Uterus (tissue), 4 donors: Measurements from ENCODE around the gene CCNF. TPM values are rescaled to one million over a fixed set of nuclear protein-coding genes. Genes with fewer than 3 reads are reported as not detected.
"Not testable (repeated sequence)": the region's sequence is repeated elsewhere in the genome, so short reads cannot be mapped to it uniquely, and the experiment has no call there.

Source experiments
- DNase-seq, 2 donors: peaks; one replicate each; pipeline ENCODE4 v3.0.0-alpha.2; 2019 to 2020
- H3K27ac ChIP-seq, 2 donors: fragments of 200-600 bp; sonication (generic); 1 replicate in 1 of 2; 2 replicates in 1 of 2; pipeline ENCODE4 v1.5.1; 2016 to 2018
- H3K27me3 ChIP-seq, 2 donors: fragments of 200-600 bp; sonication (generic); one replicate each; pipeline ENCODE4 v1.5.1; 2018 to 2019; ENCODE audit warnings: control low read depth in 1 of 2
- H3K36me3 ChIP-seq, 2 donors: fragments of 200-600 bp; sonication (generic); one replicate each; pipeline ENCODE4 v1.5.1; 2019; ENCODE audit warnings: control low read depth in 1 of 2
- H3K4me1 ChIP-seq, 2 donors: fragments of 200-600 bp; sonication (generic); one replicate each; pipeline ENCODE4 v1.5.1; 2018 to 2019; ENCODE audit warnings: control low read depth in 1 of 2
- H3K4me3 ChIP-seq, 2 donors: fragments of 200-600 bp; sonication (generic); 1 replicate in 1 of 2; 2 replicates in 1 of 2; pipeline ENCODE4 v1.5.1; 2018 to 2019; ENCODE audit warnings: mild to moderate bottlenecking in 1 of 2
- H3K9me3 ChIP-seq, 2 donors: fragments of 200-600 bp; sonication (generic); one replicate each; pipeline ENCODE4 v1.5.1; 2019; ENCODE audit warnings: control low read depth in 1 of 2
- POLR2A ChIP-seq, 2 donors: fragments of 450-650 bp; IDR thresholded peaks; one replicate each; pipeline ENCODE4 v1.6.1; 2016; ENCODE audit warnings: antibody characterized with exemption in 2 of 2, mild to moderate bottlenecking in 1 of 2, moderate library complexity in 1 of 2
- intact Hi-C: fragments of 100-400 bp; cut with DNase I; formaldehyde crosslinking; loops from one replicate; pipeline ENCODE4 v1.15.1; 2023; ENCODE audit warnings: low total_unique reads
- total RNA-seq, 4 donors: library from RNA; depleted of rRNA in 3 of 4; stranded (reverse); fragments of >200 nt in 3 of 4; gene quantifications; one replicate each; pipeline versions ENCODE4 v1.1.0 to v1.2.4, GENCODE V29; 2014 to 2023
- TF ChIP-seq, protein P1 (sequence below), 4 experiments: fragments of 200-600 bp in 2 of 4; fragments of 450-650 bp in 2 of 4; sonication (generic) in 2 of 4; IDR thresholded peaks; one replicate each; pipeline ENCODE4 v1.5.1; 2016 to 2019; ENCODE audit warnings: antibody characterized with exemption in 4 of 4, mild to moderate bottlenecking in 2 of 4, moderate library complexity in 1 of 4
- donor health status: DM: yes; HTN: yes; CAD: no.

CCNF gene
- total RNA-seq, 4 donors from 2014 or later: under 0.01 to 11.8 (median 1.9) TPM; not detected in 1

- no peaks in the 10 kb centered on the region for H3K9me3 ChIP-seq
- H3K27ac ChIP-seq: no peak overlapping the region
- no peaks in the 10 kb centered on the region for H3K4me1 ChIP-seq
- no peaks in the 10 kb centered on the region for H3K36me3 ChIP-seq
- H3K27me3 ChIP-seq: no peaks in the 10 kb centered on the region
- TF ChIP-seq, protein P1, sequence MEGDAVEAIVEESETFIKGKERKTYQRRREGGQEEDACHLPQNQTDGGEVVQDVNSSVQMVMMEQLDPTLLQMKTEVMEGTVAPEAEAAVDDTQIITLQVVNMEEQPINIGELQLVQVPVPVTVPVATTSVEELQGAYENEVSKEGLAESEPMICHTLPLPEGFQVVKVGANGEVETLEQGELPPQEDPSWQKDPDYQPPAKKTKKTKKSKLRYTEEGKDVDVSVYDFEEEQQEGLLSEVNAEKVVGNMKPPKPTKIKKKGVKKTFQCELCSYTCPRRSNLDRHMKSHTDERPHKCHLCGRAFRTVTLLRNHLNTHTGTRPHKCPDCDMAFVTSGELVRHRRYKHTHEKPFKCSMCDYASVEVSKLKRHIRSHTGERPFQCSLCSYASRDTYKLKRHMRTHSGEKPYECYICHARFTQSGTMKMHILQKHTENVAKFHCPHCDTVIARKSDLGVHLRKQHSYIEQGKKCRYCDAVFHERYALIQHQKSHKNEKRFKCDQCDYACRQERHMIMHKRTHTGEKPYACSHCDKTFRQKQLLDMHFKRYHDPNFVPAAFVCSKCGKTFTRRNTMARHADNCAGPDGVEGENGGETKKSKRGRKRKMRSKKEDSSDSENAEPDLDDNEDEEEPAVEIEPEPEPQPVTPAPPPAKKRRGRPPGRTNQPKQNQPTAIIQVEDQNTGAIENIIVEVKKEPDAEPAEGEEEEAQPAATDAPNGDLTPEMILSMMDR (IDR thresholded peaks at IDR 0.05): no peak
- no peak for TF ChIP-seq POLR2A (IDR thresholded peaks at IDR 0.05)
- intact Hi-C loops: no loop called here
- DNase-seq: no peak
- H3K4me3 ChIP-seq: no peak overlapping the region
Observed at GRCh38 chr16:2436110-2436509, 6.9 kb downstream of the CCNF start.

DNA sequence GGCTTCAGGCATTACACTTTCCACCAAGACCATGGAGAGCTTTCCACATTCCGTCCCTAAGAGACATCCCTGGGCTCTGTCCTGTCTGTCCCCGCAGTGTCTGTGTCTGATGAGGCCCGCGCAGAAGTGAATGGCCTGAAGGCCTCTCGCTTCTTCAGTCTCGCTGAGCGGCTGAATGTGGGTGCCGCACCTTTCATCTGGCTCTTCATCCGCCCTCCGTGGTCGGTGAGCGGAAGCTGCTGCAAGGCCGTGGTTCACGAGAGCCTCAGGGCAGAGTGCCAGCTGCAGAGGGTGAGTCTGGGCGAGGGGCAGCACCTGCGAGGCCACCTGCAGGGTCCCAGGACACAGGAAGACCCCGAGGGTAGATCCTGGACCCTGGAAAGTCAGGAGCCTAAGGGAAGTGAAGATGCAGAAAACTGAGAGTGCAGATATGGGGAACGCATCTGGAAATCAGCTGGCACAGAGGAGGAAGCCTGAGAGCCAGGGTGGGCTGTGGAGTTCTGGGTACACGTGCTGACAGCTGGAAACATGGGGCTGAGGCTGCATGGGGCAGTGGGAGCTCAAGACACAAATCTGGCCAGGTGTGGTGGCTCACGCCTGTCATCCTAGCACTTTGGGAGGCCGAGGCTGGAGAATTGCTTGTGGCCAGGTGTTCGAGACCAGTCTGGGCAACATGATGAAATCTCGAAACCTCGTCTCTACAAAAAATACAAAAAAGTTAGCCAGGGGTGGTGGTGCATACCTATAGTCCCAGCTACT is 8.0 kb downstream of the CCNF start:
- Histone ChIP-seq H3K4me3 (no peak overlapping the region), H3K27me3 (no peaks in the 10 kb centered on the region), H3K36me3 (no peaks in the 10 kb centered on the region), H3K9me3 (no peaks in the 10 kb centered on the region), H3K4me1 (no peaks in the 10 kb centered on the region), H3K27ac (no peak overlapping the region)
- no peak for TF ChIP-seq POLR2A (IDR thresholded peaks at IDR 0.05)
- TF ChIP-seq, protein P1 (IDR thresholded peaks at IDR 0.05): no peak
- DNase-seq: no peak
- intact Hi-C loops: no loop called here

DNA sequence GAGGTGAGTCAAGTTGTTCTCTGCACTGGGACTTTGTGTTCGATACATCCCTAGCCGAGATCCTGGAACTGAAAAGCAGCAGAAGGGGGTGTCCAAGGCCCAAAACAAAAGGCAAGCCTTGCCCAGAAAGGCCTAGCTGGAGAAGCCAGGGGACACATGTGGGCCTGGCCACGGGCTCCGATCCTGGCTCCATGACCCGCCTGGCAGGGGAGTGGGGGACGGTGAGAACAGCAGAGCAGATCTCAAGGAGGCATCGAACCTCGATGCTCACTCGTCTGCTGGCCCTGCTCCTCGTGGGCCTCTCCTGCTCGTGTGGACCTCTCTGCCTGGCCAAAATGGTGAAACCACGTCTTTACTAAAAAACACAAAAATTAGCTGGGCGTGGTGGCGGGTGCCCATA is 8.9 kb downstream of the CCNF start:
- Histone ChIP-seq H3K9me3 (no peaks in the 10 kb centered on the region), H3K4me1 (no peaks in the 10 kb centered on the region), H3K36me3 (no peaks in the 10 kb centered on the region), H3K27me3 (no peaks in the 10 kb centered on the region), H3K27ac (no peak overlapping the region), H3K4me3 (no peak overlapping the region)
- intact Hi-C loops: no loop called here
- TF ChIP-seq POLR2A (IDR thresholded peaks at IDR 0.05): no peak
- TF ChIP-seq, protein P1 (IDR thresholded peaks at IDR 0.05): no peak
- no peak for DNase-seq

GRCh38 chr16:2439598-2439997 is 10.4 kb downstream of the CCNF start:
- intact Hi-C loops: no loop called here

DNA sequence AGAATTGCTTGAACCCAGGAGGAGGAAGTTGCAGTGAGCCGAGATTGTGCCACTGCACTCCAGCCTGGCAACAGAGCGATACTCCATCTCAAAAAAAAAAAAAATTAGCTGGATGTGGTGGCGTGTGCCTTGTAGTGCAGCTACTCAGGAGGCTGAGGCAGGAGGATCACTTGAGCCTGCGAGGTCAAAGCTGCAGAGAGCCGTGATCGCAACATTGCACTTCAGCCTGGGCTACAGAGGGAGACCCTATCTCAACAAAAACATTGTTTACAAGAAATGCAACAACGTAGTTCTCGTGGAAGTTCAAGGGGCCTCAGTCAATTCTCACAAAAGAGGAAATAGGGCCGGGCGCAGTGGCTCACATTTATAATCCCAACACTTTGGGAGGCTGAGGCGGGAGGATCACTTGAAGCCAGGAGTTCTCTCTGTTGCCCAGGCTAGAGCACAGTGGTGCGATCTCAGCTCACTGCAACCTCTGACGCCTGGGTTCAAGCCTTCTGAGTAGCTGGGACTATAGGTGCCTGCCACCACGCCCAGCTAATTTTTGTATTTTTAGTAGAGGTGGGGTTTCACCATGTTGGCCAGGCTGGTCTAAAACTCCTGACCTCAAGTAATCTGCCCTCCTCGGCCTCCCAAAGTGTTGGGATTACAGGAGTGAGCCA is 12.0 kb downstream of the CCNF start:
- DNase-seq, H3K4me1 ChIP-seq, H3K9me3 ChIP-seq, intact Hi-C loops, H3K27me3 ChIP-seq, H3K4me3 ChIP-seq, H3K27ac ChIP-seq, H3K36me3 ChIP-seq: not testable (repeated sequence)

More at GRCh38 chr16:2439598-2439997, 10.4 kb downstream of the CCNF start:
- Histone ChIP-seq H3K27me3 (no peaks in the 10 kb centered on the region), H3K9me3 (no peaks in the 10 kb centered on the region), H3K4me3 (no peak overlapping the region), H3K27ac (no peak overlapping the region), H3K4me1 (no peaks in the 10 kb centered on the region), H3K36me3 (no peaks in the 10 kb centered on the region)
- no peak for DNase-seq
- TF ChIP-seq, protein P1 (IDR thresholded peaks at IDR 0.05): no peak
- TF ChIP-seq POLR2A (IDR thresholded peaks at IDR 0.05): no peak
